ENCODE data around the gene CNRIP1.

CNRIP1 gene

DNA sequence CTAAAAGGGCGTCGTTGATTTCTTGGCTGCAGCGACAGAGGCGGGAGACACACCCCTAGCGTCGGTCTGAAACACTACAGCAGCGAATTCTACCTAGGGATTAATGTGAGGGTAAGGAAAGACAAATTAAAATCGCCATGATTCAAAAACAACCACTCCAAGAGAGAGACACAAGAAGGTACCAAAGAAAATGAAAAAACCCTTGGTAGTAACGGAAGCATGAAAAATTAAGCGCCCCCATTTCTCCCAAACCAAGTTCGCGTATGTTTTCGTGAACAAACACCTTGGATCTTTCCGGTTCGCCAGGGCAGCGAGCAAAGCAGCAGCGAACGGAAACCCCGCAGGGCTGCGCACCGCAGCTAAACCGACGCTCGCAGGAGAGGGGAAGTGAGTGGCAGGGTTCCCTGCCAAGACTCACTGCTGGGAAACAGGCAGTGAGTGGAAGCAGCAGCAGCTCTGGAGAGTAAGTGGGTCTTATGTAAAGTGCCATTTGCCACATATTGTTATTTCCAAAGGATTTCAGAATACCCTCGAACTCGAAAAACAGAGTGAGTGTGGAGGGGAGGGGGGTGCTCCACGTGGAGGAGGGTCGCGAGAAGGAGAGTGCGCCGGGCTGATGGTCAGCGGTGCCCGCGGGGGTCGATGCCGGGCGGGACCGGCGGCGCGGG is 68.4 kb downstream of the CNRIP1 start:
- peaks cover 67 to 73% of the 10 kb centered on the region in 2 experiments for H3K4me1 ChIP-seq (ENCODE audit: control insufficient read depth in 1 of 2, insufficient read depth in 1 of 2, low read depth in 1 of 2, low read length in 1 of 2)
- TF ChIP-seq, protein P1, sequence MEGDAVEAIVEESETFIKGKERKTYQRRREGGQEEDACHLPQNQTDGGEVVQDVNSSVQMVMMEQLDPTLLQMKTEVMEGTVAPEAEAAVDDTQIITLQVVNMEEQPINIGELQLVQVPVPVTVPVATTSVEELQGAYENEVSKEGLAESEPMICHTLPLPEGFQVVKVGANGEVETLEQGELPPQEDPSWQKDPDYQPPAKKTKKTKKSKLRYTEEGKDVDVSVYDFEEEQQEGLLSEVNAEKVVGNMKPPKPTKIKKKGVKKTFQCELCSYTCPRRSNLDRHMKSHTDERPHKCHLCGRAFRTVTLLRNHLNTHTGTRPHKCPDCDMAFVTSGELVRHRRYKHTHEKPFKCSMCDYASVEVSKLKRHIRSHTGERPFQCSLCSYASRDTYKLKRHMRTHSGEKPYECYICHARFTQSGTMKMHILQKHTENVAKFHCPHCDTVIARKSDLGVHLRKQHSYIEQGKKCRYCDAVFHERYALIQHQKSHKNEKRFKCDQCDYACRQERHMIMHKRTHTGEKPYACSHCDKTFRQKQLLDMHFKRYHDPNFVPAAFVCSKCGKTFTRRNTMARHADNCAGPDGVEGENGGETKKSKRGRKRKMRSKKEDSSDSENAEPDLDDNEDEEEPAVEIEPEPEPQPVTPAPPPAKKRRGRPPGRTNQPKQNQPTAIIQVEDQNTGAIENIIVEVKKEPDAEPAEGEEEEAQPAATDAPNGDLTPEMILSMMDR (IDR thresholded peaks at IDR 0.05): peak; percentile 74
- no peaks in the 10 kb centered on the region for H3K36me3 ChIP-seq
- no peaks in the 10 kb centered on the region for H3K27me3 ChIP-seq
- no peaks in the 10 kb centered on the region for H3K9me3 ChIP-seq
- H3K27ac ChIP-seq: peak overlapping the region; percentile 99
- peak overlapping the region; percentile 74 to 87 for H3K4me3 ChIP-seq (ENCODE audit: low read depth in 1 of 2, low read length in 1 of 2)

DNA sequence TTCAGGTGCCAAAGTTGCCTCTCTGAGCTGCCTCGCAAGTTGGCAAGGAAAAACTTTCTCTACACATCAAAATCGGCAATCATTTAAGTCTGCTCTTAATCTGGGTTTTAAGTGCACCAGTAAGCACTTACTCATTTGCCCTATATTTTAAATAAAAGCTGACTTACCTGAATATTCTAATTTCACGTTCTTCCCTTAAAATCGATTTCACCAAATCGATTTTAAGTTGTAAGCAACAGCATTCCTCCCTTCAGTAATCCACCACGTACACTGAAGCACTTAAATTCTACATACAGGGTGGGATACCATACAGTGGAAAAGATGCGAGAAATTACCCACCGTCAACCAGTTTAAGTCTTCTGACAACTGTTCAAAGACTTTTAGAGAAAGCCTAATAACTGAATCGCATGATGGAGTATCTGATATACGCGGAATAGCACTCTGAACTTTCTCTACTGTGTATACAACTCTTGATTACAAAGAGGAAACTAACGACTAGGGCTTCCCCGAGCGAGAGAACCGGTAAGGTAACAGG is 69.0 kb downstream of the CNRIP1 start:
- Histone ChIP-seq H3K4me3 (ENCODE audit: low read depth in 1 of 2, low read length in 1 of 2) (peak overlapping the region; percentile 74 to 87), H3K27ac (peak overlapping the region; percentile 99), H3K9me3 (no peaks in the 10 kb centered on the region), H3K4me1 (ENCODE audit: control insufficient read depth in 1 of 2, insufficient read depth in 1 of 2, low read depth in 1 of 2, low read length in 1 of 2) (peaks cover 68 to 73% of the 10 kb centered on the region in 2 experiments), H3K27me3 (no peaks in the 10 kb centered on the region), H3K36me3 (no peaks in the 10 kb centered on the region)
- TF ChIP-seq, protein P1 (IDR thresholded peaks at IDR 0.05): no peak

- H3K4me1 ChIP-seq (ENCODE audit: control insufficient read depth in 1 of 2, insufficient read depth in 1 of 2, low read depth in 1 of 2, low read length in 1 of 2): peaks cover 62 to 68% of the 10 kb centered on the region in 2 experiments
- peak overlapping the region; percentile 99 for H3K27ac ChIP-seq
- H3K36me3 ChIP-seq: no peaks in the 10 kb centered on the region
- H3K4me3 ChIP-seq (ENCODE audit: low read depth in 1 of 2, low read length in 1 of 2): peak overlapping the region; percentile 74 to 87
- H3K27me3 ChIP-seq: no peaks in the 10 kb centered on the region
- TF ChIP-seq, protein P1 (IDR thresholded peaks at IDR 0.05): no peak
- H3K9me3 ChIP-seq: no peaks in the 10 kb centered on the region
Observed at GRCh38 chr2:68250196-68250595, 69.6 kb downstream of the CNRIP1 start.

DNA sequence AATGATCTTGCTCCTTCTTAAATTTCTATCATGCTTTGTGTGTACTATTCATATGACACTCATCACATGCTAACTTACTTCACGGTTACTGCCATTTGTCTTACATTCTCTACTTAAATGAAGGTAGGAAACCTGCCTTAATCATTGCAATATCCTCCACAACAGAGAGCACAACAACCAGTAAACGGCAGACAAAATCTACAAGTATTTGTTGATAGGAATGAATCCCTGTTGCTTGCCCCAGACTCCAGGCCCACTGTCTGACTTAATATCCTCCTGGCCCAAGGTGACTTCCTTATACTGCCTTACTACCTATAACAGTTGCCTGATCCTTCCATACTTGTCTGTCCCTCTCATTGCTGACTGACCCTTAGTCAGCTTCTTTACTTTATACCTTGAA is 70.9 kb downstream of the CNRIP1 start:
- Histone ChIP-seq H3K27ac (peak overlapping the region; percentile 99), H3K36me3 (peaks cover 4% of the 10 kb centered on the region), H3K4me1 (ENCODE audit: control insufficient read depth in 1 of 2, insufficient read depth in 1 of 2, low read depth in 1 of 2, low read length in 1 of 2) (peaks cover 56% of the 10 kb centered on the region in 2 experiments), H3K27me3 (no peaks in the 10 kb centered on the region), H3K4me3 (ENCODE audit: low read depth in 1 of 2, low read length in 1 of 2) (peak overlapping the region in 1 of 2 experiments; percentile 11), H3K9me3 (no peaks in the 10 kb centered on the region)
- TF ChIP-seq, protein P1 (IDR thresholded peaks at IDR 0.05): no peak

- H3K27ac ChIP-seq: peak overlapping the region; percentile 99
- peaks cover 4% of the 10 kb centered on the region for H3K36me3 ChIP-seq
- TF ChIP-seq, protein P1 (IDR thresholded peaks at IDR 0.05): no peak
- no peaks in the 10 kb centered on the region for H3K9me3 ChIP-seq
- H3K27me3 ChIP-seq: no peaks in the 10 kb centered on the region
- H3K4me3 ChIP-seq (ENCODE audit: low read depth in 1 of 2, low read length in 1 of 2): peak overlapping the region in 1 of 2 experiments; percentile 11
- peaks cover 51 to 53% of the 10 kb centered on the region in 2 experiments for H3K4me1 ChIP-seq (ENCODE audit: control insufficient read depth in 1 of 2, insufficient read depth in 1 of 2, low read depth in 1 of 2, low read length in 1 of 2)
Observed at GRCh38 chr2:68248361-68248760, 71.4 kb downstream of the CNRIP1 start.
